B cell (primary cell): ENCODE data around the gene LRRC74A. TPM values are rescaled to one million over a fixed set of nuclear protein-coding genes. Genes with fewer than 3 reads are reported as not detected.

ENCODE experiments used
- ATAC-seq: fragments of 200-7000 bp; cut with Tn5 transposase; one replicate; pipeline ENCODE4 v1.10.0; 2021; ENCODE audit warnings: low read depth, mild to moderate bottlenecking, moderate number of reproducible peaks, moderate library complexity
- CTCF ChIA-PET: fragments of 350-600 bp; sonication (Branson Sonifier 250); formaldehyde crosslinking; loops from one replicate; lab custom pipeline; 2021; ENCODE audit warnings: antibody characterized with exemption, inconsistent platforms; lab: Charles Lee
- POLR2A ChIA-PET: fragments of 350-600 bp; sonication (Branson Sonifier 250); formaldehyde crosslinking; loops from one replicate; lab custom pipeline; 2021; ENCODE audit warnings: antibody characterized with exemption; lab: Charles Lee
- DNase-seq: peaks from one replicate; pipeline ENCODE4 v3.0.0; 2013
- H2AFZ ChIP-seq: 2 replicates; pipeline ENCODE4 v1.6.1; 2012; ENCODE audit warnings: mild to moderate bottlenecking, low read depth, low read length; ENCODE audit not compliant: insufficient read depth, poor library complexity, severe bottlenecking
- H3K27ac ChIP-seq, 2 donors: 1 replicate in 1 of 2; 2 replicates in 1 of 2; pipeline ENCODE4 v1.5.1; 2012 to 2013; ENCODE audit warnings: low read length in 2 of 2, mild to moderate bottlenecking in 2 of 2, moderate library complexity in 1 of 2
- H3K27me3 ChIP-seq, 4 experiments: fragments of 200-600 bp in 1 of 4; sonication (generic) in 1 of 4; replicated peaks in 1 of 4; 1 replicate in 2 of 4; 2 replicates in 2 of 4; pipeline versions ENCODE4 v1.6.1 to v1.7.0; 2013 to 2016; ENCODE audit warnings: low read length in 3 of 4, mild to moderate bottlenecking in 2 of 4, mixed read lengths in 1 of 4, moderate library complexity in 1 of 4; ENCODE audit not compliant: insufficient read depth in 4 of 4, control insufficient read depth in 3 of 4; ENCODE audit errors: control extremely low read depth in 1 of 4
- H3K36me3 ChIP-seq, 2 experiments: replicated peaks in 1 of 2; 1 replicate in 1 of 2; 2 replicates in 1 of 2; pipeline versions ENCODE4 v1.6.1 to v1.7.1; 2013; ENCODE audit warnings: low read length in 1 of 2; ENCODE audit not compliant: insufficient read depth in 2 of 2, control insufficient read depth in 1 of 2; ENCODE audit errors: control extremely low read depth in 1 of 2, extremely low read depth in 1 of 2
- H3K4me1 ChIP-seq, 2 donors: fragments of 200-600 bp in 1 of 2; sonication (generic) in 1 of 2; 1 replicate in 1 of 2; 2 replicates in 1 of 2; pipeline versions ENCODE4 v1.5.1 to v1.6.1; 2013 to 2017; ENCODE audit warnings: low read length in 2 of 2; ENCODE audit not compliant: control insufficient read depth in 2 of 2, insufficient read depth in 2 of 2
- H3K4me2 ChIP-seq: replicated peaks from 2 replicates; pipeline ENCODE3; 2012; ENCODE audit warnings: mild to moderate bottlenecking, low read depth, low read length; ENCODE audit not compliant: poor library complexity, severe bottlenecking
- H3K4me3 ChIP-seq, 5 experiments: fragments of 200-600 bp in 1 of 5; sonication (generic) in 1 of 5; 1 replicate in 3 of 5; 2 replicates in 2 of 5; pipeline versions ENCODE4 v1.5.1 to v1.7.0; 2011 to 2016; ENCODE audit warnings: low read length in 4 of 5, mild to moderate bottlenecking in 4 of 5, low read depth in 2 of 5, control low read depth in 1 of 5, moderate library complexity in 1 of 5; ENCODE audit not compliant: insufficient read depth in 1 of 5; ENCODE audit errors: control extremely low read depth in 1 of 5, extremely low read depth in 1 of 5
- H3K79me2 ChIP-seq: fragments of 200-600 bp; sonication (generic); one replicate; pipeline ENCODE4 v1.6.0; 2016; ENCODE audit warnings: low read length; ENCODE audit not compliant: control insufficient read depth, insufficient read depth
- H3K9ac ChIP-seq: fragments of 200-600 bp; sonication (generic); 2 replicates; pipeline ENCODE4 v1.6.1; 2017; ENCODE audit warnings: mild to moderate bottlenecking, low read length, moderate library complexity
- H3K9me3 ChIP-seq, 3 donors: one replicate each; pipeline versions ENCODE4 v1.6.1 to v1.7.1; 2013; ENCODE audit warnings: low read length in 2 of 3; ENCODE audit not compliant: control insufficient read depth in 2 of 3, insufficient read depth in 1 of 3; ENCODE audit errors: control extremely low read depth in 1 of 3
- H4K20me1 ChIP-seq: 2 replicates; pipeline ENCODE4 v1.6.0; 2012; ENCODE audit warnings: mild to moderate bottlenecking, low read length; ENCODE audit not compliant: insufficient read depth, control insufficient read depth, poor library complexity, severe bottlenecking
- H3K27ac Mint-ChIP-seq: one replicate; pipeline ENCODE4 v1.8.0; 2021; ENCODE audit warnings: mixed read lengths
- H3K27me3 Mint-ChIP-seq: one replicate; pipeline ENCODE4 v1.8.0; 2021; ENCODE audit warnings: mixed read lengths
- H3K4me1 Mint-ChIP-seq: one replicate; pipeline ENCODE4 v1.8.0; 2021; ENCODE audit warnings: mixed read lengths
- H3K4me3 Mint-ChIP-seq: one replicate; pipeline ENCODE4 v1.8.0; 2021; ENCODE audit warnings: mixed read lengths
- H3K9me3 Mint-ChIP-seq: one replicate; pipeline ENCODE4 v1.8.0; 2022; ENCODE audit warnings: mixed read lengths; ENCODE audit not compliant: insufficient read depth
- EZH2 ChIP-seq: IDR thresholded peaks from 2 replicates; pipeline ENCODE4 v1.6.1; 2012; ENCODE audit warnings: borderline replicate concordance, low read depth, mild to moderate bottlenecking, moderate library complexity, low read length; ENCODE audit not compliant: insufficient read depth, poor library complexity, severe bottlenecking
- WGBS: methylation state at CpG from one replicate; pipeline ENCODE4 v1.1.5; 2013; ENCODE audit warnings: missing lambda C conversion rate; ENCODE audit not compliant: insufficient coverage; 5-methylcytosine and 5-hydroxymethylcytosine counted together
- intact Hi-C: fragments of 100-400 bp; cut with micrococcal nuclease; formaldehyde crosslinking; loops from one replicate; pipeline ENCODE4 v1.10.0; 2022
- polyA plus RNA-seq: library from polyadenylated mRNA; depleted of rRNA; stranded (reverse); fragments of >200 nt; gene quantifications from 2 replicates; pipeline ENCODE4 v1.2.3, GENCODE V29; 2012
- total RNA-seq, 2 donors: library from RNA; stranded (reverse); fragments of 120-200 nt in 1 of 2; gene quantifications; 1 replicate in 1 of 2; 2 replicates in 1 of 2; pipeline versions ENCODE4 v1.2.3 to v1.2.4, GENCODE V29; 2013 to 2022
- TF ChIP-seq, protein P1 (sequence below): fragments of 200-600 bp; IDR thresholded peaks from one replicate; pipeline ENCODE4 v1.8.0; 2022; ENCODE audit warnings: antibody characterized with exemption, mild to moderate bottlenecking

Gene LRRC74A
- total and polyA plus RNA-seq, 2 donors (not counting 1 experiment from before 2014, with no cell fraction given), result not detected

DNA sequence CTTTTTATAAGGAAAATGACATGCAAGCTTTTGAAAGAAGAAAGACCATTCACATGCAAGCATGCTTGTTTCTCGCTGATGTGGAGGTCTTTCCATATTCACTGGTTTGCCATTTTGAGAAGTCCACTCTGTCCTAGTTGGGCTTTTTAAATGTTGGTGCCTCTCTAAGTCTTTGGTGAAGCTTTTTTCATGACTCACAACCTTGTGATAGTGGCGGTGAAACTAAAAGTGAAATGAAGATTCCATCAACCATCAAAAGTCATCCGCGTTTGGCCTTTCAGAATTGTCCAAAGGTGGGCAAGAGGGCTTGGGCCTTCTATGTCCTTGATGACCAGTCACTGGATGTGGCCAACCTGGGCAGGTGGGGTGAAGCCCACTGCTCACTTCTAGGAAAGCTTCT lies 4.3 kb downstream of the LRRC74A start:
- POLR2A ChIA-PET, result no interaction called here
- no peak overlapping the region for H3K27ac Mint-ChIP-seq
- Histone ChIP-seq H3K4me3 (no peak overlapping the region), H3K79me2 (no peaks in the 10 kb centered on the region), H3K9me3 (no peaks in the 10 kb centered on the region), H3K4me2 (no peak overlapping the region), H3K4me1 (no peaks in the 10 kb centered on the region), H3K9ac (no peak overlapping the region), H2AFZ (no peak overlapping the region), H4K20me1 (no peaks in the 10 kb centered on the region), H3K27me3 (peaks cover 0 to 3% (median 0%) of the 10 kb centered on the region in 4 experiments), H3K27ac (no peak overlapping the region), H3K36me3 (no peaks in the 10 kb centered on the region)
- H3K4me1 Mint-ChIP-seq, result no peaks in the 10 kb centered on the region
- peaks cover 9% of the 10 kb centered on the region for H3K27me3 Mint-ChIP-seq
- TF ChIP-seq EZH2, result no peak
- TF ChIP-seq, protein P1, sequence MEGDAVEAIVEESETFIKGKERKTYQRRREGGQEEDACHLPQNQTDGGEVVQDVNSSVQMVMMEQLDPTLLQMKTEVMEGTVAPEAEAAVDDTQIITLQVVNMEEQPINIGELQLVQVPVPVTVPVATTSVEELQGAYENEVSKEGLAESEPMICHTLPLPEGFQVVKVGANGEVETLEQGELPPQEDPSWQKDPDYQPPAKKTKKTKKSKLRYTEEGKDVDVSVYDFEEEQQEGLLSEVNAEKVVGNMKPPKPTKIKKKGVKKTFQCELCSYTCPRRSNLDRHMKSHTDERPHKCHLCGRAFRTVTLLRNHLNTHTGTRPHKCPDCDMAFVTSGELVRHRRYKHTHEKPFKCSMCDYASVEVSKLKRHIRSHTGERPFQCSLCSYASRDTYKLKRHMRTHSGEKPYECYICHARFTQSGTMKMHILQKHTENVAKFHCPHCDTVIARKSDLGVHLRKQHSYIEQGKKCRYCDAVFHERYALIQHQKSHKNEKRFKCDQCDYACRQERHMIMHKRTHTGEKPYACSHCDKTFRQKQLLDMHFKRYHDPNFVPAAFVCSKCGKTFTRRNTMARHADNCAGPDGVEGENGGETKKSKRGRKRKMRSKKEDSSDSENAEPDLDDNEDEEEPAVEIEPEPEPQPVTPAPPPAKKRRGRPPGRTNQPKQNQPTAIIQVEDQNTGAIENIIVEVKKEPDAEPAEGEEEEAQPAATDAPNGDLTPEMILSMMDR, result no peak
- ATAC-seq (no peak), DNase-seq (no peak)
- no peaks in the 10 kb centered on the region for H3K9me3 Mint-ChIP-seq
- intact Hi-C loops, result no loop called here
- no peak overlapping the region for H3K4me3 Mint-ChIP-seq
- CTCF ChIA-PET, result no interaction called here
- WGBS, result 90% methylated on average over 3 of the region's 4 CpGs

DNA sequence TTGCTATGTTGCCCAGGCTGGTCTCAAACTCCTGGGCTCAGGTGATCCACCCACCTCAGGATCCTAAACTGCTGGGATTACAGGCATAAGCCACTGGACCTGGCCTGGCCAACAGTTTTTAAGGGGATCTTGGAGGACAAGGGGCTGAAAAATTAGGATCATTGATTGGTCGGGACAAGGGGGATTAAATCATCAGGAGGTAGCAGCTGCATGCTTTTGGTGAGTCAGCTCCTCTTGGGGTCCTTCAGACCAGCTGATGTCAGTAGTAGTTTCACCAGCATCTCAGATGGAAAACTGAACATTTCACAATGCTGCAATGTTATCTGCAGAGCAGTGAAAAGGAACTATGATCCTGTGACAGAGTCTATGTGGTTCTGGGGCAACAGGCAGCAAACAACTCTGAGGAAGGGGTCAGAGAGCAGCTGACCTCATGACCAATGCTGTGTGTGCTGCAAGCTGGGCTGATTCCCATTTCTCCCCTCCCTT lies 6.3 kb downstream of the LRRC74A start:
- Mint-ChIP-seq H3K27me3 (peaks cover 13% of the 10 kb centered on the region), H3K4me1 (no peaks in the 10 kb centered on the region), H3K27ac (no peak overlapping the region), H3K9me3 (no peaks in the 10 kb centered on the region), H3K4me3 (no peak overlapping the region)
- H3K79me2 ChIP-seq, result no peaks in the 10 kb centered on the region
- H3K27me3 ChIP-seq, result peaks cover 0 to 3% (median 0%) of the 10 kb centered on the region in 4 experiments
- H3K27ac ChIP-seq, result no peak overlapping the region
- TF ChIP-seq, protein P1, result no peak
- no peak for TF ChIP-seq EZH2
- DNase-seq (no peak), ATAC-seq (no peak)
- H3K4me3 ChIP-seq, result no peak overlapping the region
- H3K9me3 ChIP-seq, result no peaks in the 10 kb centered on the region
- ChIA-PET CTCF (interaction anchor here (0.9 to 1.2 kb wide), 2 partner anchors 47 to 73 kb away, joined by 3 read pairs; no protein-coding TSS in a partner anchor), POLR2A (no interaction called here)
- no peak overlapping the region for H3K4me2 ChIP-seq
- no peak overlapping the region for H3K9ac ChIP-seq
- intact Hi-C loops, result no loop called here
- WGBS, result 78% methylated on average over 1 of the region's 1 CpG
- no peak overlapping the region for H2AFZ ChIP-seq
- H3K36me3 ChIP-seq, result no peaks in the 10 kb centered on the region
- no peaks in the 10 kb centered on the region for H3K4me1 ChIP-seq
- H4K20me1 ChIP-seq, result no peaks in the 10 kb centered on the region
